Measurements from ENCODE around the gene ANKRD50. TPM values are rescaled to one million over a fixed set of nuclear protein-coding genes. Genes with fewer than 3 reads are reported as not detected.

The ANKRD50 gene
- total and polyA plus RNA-seq, 2 of the 13 experiments (the other 11 are each of a cell fraction or from before 2014, with no cell fraction given) = 2.4 to 4.4 TPM

DNA sequence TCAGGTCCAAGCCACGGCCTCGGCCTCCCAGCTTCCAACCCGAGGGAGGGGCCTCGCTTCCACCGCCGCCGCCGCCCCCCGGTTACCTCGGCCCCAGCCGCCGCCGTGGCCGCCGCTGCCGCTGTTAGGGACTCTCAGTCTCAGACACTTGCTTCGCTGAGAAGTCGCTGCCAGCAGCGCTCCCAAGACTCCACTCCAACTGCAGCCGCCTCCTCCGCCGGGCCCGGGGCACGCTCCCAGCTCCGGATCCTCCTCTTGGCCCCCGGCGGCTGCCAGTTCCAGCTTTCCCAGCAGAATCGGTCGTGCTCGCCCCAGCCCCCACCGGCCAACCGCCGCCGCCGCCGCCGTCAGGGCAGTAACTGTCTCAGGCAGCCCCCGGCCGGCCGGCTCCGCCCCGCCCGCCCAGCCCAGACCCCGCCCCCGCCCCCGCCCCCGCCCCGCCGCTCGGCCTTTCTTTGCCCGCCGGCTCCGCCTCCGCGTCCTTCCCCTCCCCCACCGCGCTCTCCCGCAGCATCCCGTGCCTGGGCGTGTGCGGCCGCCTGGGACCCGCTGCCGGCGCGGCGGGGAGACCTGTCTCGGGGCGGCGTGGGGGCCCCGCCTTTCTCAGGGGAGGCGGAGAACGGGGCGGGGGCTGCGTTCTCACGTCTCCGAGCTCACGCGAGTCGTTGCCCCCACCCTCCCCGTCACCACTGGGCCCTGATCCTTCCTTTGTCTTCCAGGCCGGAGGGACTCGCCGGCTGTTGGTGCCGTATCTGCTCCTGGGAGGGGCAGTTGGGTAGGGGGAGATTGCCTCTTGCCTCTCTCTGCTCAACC, at the start of gene ANKRD50 (continued):
- TF ChIP-seq ZNF329 (CRISPR knock-in tag; IDR thresholded peaks at IDR 0.05; ENCODE audit: low read depth) (0 out of 2 replicates have a peak, but pooled peaks have one; percentile 10), ZNF678 (CRISPR knock-in tag; IDR thresholded peaks at IDR 0.05) (no peak), ZNF367 (CRISPR knock-in tag; IDR thresholded peaks at IDR 0.05; ENCODE audit: borderline replicate concordance) (no peak), BHLHE40 (IDR thresholded peaks at IDR 0.05; ENCODE audit: low read length) (peak; percentile 84), ELF4 (CRISPR knock-in tag; IDR thresholded peaks at IDR 0.05; ENCODE audit: borderline replicate concordance) (no peak), ZNF430 (CRISPR knock-in tag; IDR thresholded peaks at IDR 0.05) (0 out of 2 replicates have a peak, but pooled peaks have one; percentile 3), GABPA (IDR thresholded peaks at IDR 0.05; ENCODE audit: low read depth, low read length) (no peak), GABPA (CRISPR knock-in tag; IDR thresholded peaks at IDR 0.05; ENCODE audit: low read depth) (no peak), NFE2 (CRISPR knock-in tag; IDR thresholded peaks at IDR 0.05) (no peak), SRY (CRISPR knock-in tag; IDR thresholded peaks at IDR 0.05) (no peak), ZNF576 (CRISPR knock-in tag; IDR thresholded peaks at IDR 0.05) (no peak), SIX4 (CRISPR knock-in tag; IDR thresholded peaks at IDR 0.05) (no peak), TARDBP (CRISPR knock-in tag; IDR thresholded peaks at IDR 0.05) (no peak), ZNF674 (CRISPR knock-in tag; IDR thresholded peaks at IDR 0.05; ENCODE audit: low read depth) (0 out of 2 replicates have a peak, but pooled peaks have one; percentile 63), ZNF776 (CRISPR knock-in tag; IDR thresholded peaks at IDR 0.05) (peak; percentile 53; the same call in 1 of the 2 replicates), NR2C2 (CRISPR knock-in tag; IDR thresholded peaks at IDR 0.05; ENCODE audit: borderline replicate concordance) (no peak), ZNF782 (CRISPR knock-in tag; IDR thresholded peaks at IDR 0.05; ENCODE audit: borderline replicate concordance) (no peak), ELF1 (CRISPR knock-in tag; IDR thresholded peaks at IDR 0.05) (no peak), TOPORS (CRISPR knock-in tag; IDR thresholded peaks at IDR 0.05) (peak; percentile 39; the same call in 1 of the 2 replicates), HOXD1 (CRISPR knock-in tag; IDR thresholded peaks at IDR 0.05) (0 out of 2 replicates have a peak, but pooled peaks have one; percentile 15), HES4 (CRISPR knock-in tag; IDR thresholded peaks at IDR 0.05; ENCODE audit: borderline replicate concordance) (no peak), YY1 (IDR thresholded peaks at IDR 0.05; ENCODE audit: insufficient read depth, insufficient replicate concordance, low read depth, low read length) (no peak), TCF7 (IDR thresholded peaks at IDR 0.05; ENCODE audit: low read depth) (no peak), ZNF3 (CRISPR knock-in tag; IDR thresholded peaks at IDR 0.05) (no peak), ZNF572 (CRISPR knock-in tag; IDR thresholded peaks at IDR 0.05) (no peak), NFKB2 (CRISPR knock-in tag; IDR thresholded peaks at IDR 0.05; ENCODE audit: borderline replicate concordance) (no peak)
- TF ChIP-seq, protein P1, sequence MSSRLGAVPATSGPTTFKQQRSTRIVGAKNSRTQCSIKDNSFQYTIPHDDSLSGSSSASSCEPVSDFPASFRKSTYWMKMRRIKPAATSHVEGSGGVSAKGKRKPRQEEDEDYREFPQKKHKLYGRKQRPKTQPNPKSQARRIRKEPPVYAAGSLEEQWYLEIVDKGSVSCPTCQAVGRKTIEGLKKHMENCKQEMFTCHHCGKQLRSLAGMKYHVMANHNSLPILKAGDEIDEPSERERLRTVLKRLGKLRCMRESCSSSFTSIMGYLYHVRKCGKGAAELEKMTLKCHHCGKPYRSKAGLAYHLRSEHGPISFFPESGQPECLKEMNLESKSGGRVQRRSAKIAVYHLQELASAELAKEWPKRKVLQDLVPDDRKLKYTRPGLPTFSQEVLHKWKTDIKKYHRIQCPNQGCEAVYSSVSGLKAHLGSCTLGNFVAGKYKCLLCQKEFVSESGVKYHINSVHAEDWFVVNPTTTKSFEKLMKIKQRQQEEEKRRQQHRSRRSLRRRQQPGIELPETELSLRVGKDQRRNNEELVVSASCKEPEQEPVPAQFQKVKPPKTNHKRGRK (CRISPR knock-in tag; IDR thresholded peaks at IDR 0.05) = no peak
